ENCODE measurements around the gene SCLY.

DNA sequence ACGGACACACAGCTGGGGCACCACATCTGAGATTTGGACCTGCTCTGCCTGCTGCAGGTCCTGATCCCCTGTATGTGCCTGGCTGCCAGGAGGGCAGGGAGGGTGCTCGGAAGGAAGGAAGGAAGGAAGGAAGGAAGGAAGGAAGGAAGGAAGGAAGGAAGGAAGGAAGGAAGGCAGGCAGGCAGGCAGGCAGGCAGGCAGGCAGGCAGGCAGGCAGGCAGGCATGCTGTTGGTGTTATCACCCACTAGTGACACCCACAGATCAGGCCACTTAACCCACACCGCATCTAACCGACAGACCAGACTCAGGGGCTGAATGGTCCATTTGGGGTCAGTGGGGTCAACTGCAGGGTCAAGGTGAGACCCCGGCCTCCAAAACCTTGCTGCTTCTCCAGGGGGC lies 83.5 kb downstream of the SCLY start:
- TF ChIP-seq, protein P1, sequence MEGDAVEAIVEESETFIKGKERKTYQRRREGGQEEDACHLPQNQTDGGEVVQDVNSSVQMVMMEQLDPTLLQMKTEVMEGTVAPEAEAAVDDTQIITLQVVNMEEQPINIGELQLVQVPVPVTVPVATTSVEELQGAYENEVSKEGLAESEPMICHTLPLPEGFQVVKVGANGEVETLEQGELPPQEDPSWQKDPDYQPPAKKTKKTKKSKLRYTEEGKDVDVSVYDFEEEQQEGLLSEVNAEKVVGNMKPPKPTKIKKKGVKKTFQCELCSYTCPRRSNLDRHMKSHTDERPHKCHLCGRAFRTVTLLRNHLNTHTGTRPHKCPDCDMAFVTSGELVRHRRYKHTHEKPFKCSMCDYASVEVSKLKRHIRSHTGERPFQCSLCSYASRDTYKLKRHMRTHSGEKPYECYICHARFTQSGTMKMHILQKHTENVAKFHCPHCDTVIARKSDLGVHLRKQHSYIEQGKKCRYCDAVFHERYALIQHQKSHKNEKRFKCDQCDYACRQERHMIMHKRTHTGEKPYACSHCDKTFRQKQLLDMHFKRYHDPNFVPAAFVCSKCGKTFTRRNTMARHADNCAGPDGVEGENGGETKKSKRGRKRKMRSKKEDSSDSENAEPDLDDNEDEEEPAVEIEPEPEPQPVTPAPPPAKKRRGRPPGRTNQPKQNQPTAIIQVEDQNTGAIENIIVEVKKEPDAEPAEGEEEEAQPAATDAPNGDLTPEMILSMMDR (IDR thresholded peaks at IDR 0.05), result no peak
- TF ChIP-seq TAF1 (IDR thresholded peaks at IDR 0.05; ENCODE audit: borderline replicate concordance, low read depth, low read length) (no peak), MXI1 (IDR thresholded peaks at IDR 0.05; ENCODE audit: low read depth, low read length) (no peak), FOSL2 (IDR thresholded peaks at IDR 0.05; ENCODE audit: borderline replicate concordance, low read depth) (no peak), FOXM1 (IDR thresholded peaks at IDR 0.05; ENCODE audit: low read depth) (no peak), POLR2AphosphoS5 (IDR thresholded peaks at IDR 0.05; ENCODE audit: low read depth, low read length) (no peak)
- TF ChIP-seq, protein P2, sequence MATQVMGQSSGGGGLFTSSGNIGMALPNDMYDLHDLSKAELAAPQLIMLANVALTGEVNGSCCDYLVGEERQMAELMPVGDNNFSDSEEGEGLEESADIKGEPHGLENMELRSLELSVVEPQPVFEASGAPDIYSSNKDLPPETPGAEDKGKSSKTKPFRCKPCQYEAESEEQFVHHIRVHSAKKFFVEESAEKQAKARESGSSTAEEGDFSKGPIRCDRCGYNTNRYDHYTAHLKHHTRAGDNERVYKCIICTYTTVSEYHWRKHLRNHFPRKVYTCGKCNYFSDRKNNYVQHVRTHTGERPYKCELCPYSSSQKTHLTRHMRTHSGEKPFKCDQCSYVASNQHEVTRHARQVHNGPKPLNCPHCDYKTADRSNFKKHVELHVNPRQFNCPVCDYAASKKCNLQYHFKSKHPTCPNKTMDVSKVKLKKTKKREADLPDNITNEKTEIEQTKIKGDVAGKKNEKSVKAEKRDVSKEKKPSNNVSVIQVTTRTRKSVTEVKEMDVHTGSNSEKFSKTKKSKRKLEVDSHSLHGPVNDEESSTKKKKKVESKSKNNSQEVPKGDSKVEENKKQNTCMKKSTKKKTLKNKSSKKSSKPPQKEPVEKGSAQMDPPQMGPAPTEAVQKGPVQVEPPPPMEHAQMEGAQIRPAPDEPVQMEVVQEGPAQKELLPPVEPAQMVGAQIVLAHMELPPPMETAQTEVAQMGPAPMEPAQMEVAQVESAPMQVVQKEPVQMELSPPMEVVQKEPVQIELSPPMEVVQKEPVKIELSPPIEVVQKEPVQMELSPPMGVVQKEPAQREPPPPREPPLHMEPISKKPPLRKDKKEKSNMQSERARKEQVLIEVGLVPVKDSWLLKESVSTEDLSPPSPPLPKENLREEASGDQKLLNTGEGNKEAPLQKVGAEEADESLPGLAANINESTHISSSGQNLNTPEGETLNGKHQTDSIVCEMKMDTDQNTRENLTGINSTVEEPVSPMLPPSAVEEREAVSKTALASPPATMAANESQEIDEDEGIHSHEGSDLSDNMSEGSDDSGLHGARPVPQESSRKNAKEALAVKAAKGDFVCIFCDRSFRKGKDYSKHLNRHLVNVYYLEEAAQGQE (IDR thresholded peaks at IDR 0.05; ENCODE audit: low read depth, low read length), result no peak
- TF ChIP-seq, protein P3, sequence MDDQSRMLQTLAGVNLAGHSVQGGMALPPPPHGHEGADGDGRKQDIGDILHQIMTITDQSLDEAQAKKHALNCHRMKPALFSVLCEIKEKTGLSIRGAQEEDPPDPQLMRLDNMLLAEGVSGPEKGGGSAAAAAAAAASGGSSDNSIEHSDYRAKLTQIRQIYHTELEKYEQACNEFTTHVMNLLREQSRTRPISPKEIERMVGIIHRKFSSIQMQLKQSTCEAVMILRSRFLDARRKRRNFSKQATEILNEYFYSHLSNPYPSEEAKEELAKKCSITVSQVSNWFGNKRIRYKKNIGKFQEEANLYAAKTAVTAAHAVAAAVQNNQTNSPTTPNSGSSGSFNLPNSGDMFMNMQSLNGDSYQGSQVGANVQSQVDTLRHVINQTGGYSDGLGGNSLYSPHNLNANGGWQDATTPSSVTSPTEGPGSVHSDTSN (IDR thresholded peaks at IDR 0.05), result no peak
- TF ChIP-seq, protein P4, sequence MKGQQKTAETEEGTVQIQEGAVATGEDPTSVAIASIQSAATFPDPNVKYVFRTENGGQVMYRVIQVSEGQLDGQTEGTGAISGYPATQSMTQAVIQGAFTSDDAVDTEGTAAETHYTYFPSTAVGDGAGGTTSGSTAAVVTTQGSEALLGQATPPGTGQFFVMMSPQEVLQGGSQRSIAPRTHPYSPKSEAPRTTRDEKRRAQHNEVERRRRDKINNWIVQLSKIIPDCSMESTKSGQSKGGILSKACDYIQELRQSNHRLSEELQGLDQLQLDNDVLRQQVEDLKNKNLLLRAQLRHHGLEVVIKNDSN (IDR thresholded peaks at IDR 0.05; ENCODE audit: borderline replicate concordance, low read depth), result no peak

Data from SK-N-SH (cell line).